Activated CD4-positive, alpha-beta T cell treated with anti-CD3 and anti-CD28 coated beads, Interleukin-2, Interleukin-4, amounts not matched to agents 100 ng/mL and 50 ng/mL, durations not matched to agents 16 hours and 8 hours (primary cell): Measurements from ENCODE around the gene SPCS2.
"Not testable (repeated sequence)": the region's sequence is repeated elsewhere in the genome, so short reads cannot be mapped to it uniquely, and the experiment has no call there.

Experiments used
- DNase-seq: peaks from one replicate; pipeline ENCODE4 v3.0.0-alpha.2; 2020; ENCODE audit warnings: low spot score

The SPCS2 gene

DNA sequence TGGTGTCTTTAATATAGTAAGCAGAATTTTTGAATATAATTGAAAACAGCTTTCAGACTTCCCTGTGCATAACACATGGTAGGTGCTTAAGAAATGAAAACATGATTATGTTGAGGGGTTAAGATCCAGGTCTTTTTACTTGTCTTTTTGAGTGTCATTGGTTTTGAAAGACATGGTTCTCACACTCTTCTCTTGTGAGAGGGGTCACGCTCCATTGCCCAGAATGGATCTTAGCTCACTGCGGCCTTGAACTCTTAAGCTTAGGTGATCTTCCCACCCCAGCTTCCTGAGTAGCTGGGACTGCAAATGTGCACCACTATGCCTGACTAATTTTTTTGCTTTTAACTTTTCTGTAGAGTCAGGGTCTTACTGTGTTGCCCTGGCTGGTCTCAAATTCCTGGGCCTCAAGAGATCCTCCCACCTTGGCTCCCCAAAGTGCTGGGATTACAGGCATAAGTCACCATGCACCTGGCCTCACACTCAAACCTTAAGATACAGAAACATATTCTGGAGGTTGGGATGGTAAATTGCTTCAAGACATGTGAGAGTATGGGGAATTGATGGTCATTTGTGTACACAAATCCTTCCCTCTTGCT, 1.4 kb downstream of the SPCS2 start:
- DNase-seq = no peak

DNA sequence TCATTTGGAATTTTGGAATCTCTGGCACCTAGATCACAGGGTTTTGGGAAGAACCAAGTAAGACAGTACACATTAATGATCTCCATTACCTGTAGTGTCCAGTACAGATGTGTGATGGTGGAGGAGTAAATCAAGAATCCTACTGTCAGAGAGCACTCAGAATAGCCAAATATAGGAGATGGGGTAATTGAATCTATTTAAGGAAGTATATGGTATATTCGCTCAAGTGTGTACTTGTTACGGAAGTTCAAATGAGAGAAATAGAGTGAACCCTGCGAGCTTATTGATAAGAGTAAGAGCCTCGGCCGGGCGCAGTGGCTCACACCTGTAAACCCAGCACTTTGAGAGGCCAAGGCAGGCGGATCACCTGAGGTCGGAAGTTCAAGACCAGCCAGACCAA, 2.2 kb downstream of the SPCS2 start:
- DNase-seq = no peak

DNA sequence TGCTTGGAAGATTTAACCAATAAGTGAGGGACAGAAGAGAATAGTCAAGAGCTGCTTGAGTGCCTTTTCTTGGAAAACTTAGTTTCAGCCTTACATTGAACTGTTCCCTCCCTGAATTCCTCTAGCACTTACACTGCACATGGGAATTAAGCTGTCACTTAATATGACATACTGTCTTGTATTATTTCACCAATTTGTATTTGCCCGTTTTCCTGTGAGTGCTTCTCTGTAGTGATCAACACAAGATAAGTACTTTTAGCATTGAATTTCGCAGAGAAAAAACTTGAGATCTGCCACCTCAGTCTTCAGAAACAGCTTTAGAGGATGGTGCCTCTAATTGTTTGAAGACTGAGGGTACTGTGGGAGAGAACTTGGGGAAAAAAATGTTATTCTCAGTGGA, 3.7 kb downstream of the SPCS2 start:
- DNase-seq = no peak

DNA sequence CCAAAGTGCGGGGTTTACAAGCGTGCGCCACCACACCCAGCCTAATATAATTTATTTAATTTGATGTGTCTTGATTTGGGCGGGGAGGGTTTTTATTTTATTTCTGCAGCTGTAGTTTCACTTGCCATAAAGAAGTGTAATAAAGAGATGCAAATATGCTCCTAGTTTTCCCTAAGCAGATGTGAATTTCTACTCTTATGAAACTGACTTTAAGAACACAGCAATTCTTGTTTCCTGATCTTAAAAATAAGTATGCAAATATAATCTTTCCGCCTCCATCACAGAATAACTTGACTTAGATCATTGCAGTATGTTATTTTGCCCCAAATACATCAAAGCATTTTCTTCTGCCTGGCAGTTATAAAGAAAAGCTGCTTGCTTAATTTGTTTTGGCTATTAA, 4.4 kb downstream of the SPCS2 start:
- DNase-seq = no peak

DNA sequence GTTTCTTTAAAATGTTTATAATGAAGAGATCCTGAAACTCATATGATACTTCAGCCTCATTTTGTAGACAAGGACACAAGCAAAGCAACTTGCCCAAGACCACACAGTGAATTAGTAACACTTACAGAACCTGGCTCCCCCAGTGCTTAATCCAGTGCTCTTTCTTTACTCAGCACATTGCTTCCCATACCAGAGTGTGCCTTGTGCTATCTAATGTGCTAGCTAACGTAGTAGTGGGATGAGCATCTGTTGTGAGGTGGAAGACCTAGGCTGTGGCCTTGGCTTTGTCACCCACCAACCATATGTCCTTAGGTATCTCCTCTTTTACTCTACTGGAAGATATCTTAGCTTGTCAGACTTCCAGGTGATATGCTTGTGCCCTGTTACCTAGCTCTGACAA, 5.1 kb downstream of the SPCS2 start:
- no peak for DNase-seq

DNA sequence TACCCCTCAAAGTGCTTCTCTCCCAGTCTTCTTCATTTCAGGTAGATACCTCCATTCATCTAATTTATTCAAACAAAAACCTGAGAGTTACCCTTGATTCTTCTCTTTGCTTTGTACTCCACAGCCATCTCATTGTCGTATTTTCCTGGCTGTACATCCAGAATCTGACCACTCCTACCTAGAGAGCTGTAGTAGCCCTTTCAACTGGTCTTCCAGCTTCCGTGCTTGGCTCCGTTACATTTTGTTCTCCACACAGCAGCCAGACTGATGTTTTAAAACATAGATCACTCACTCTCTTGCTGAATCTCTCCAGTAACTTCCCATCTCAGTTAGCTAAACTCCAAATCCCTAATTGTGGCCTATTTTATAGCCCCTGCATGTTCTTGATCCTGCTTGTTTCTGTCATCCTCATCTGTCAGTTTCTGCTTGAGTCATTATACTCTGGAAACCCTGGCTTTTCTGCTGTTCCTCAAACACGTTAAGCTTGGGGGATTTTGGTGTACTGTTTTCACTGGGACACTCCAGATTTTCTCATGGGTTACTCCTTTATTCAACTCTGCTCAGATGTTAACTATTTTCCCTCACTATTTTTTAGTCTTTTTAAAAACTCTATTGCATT, 7.4 kb downstream of the SPCS2 start:
- no peak for DNase-seq

DNA sequence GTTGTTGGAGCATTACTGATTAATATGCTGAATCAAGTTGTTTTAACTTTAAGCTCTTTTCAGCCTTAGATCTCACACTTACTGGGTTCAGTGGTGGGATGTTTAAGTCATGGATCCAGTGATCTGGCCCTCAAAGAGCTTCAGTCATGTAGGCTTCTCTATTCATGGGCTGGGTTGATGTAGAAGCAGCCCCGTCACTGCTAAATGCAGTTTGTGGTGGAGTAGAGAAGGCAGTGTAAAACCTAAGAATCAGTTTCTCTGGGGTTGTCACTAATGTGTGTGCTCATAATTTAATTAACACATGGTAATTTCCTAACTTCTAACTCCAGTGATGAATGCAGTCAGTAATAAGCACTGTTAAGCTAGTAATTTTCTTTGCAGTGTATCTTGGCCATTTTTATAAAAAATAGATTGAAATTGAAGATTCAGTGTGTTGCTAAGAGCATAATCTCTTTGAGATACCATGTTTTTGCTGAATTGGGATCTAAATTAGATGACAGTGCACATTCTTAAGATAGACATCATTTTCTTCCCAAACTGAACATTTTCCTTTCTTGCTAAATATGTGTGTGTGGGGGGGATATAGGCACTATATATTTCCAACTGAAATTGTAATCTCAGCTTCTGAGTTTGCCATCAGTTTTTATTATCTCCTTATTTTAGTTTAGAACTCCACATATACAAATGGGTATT, 9.0 kb downstream of the SPCS2 start:
- no peak for DNase-seq

DNA sequence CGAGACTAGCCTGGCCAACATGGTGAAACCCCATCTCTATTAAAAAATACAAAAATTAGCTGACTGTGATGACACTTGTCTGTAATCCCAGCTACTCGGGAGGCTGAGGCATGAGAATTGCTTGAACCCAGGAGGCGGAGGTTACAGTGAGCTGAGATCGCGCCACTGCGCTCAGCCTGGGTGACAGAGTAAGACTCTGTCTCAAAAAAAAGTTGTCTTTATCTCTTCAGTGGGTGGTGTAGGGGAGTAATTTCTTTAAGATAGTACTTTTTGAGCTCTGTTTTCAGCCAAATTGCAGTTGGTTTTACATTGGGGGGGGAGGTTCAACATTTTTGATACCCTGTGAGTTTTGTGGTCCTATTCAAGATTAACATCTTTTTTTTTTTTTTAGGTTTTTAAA, 11.1 kb downstream of the SPCS2 start:
- DNase-seq = not testable (repeated sequence)

DNA sequence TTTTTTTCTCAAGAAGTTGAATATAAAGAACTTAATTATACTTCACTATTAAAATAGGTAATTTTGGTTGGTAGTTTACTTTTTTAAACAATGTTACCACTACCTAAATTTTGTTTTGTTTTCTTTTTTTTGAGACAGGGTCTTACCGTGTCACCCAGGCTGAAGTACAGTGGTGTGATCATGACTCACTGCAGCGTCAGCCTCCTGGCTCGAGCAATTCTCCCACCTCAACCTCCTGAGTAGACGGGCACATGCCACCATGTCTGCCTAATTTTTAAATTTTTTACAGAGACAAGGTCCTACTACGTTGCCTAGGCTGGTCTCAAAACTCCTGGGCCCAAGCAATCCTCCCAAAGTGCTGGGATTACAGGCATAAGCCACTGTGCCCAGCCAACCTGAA, 17.6 kb downstream of the SPCS2 start:
- DNase-seq = no peak

DNA sequence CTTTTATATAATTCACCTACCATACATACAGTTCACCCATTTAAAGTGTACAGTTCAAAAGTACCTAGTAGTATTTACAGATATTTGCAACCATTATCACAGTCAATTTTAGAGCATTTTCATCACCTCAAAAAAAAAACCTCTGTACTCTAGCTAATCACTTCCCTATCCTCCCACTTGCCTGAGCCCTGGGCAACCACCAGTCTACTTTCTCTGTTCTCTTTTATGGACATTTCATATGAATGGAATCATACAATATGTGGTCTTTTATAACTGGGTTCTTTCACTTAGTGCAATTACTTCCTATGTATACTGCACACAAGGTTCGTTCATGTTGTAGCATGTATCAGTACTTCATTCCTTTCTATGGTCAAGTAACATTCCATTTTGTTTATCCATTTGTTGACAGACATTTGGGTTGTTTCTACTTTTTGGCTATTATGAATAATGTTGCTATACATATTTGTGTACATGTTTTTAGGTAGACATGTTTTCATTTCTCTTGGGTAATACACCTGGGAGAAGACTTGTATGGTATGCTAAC, 21.9 kb downstream of the SPCS2 start:
- DNase-seq = no peak

DNA sequence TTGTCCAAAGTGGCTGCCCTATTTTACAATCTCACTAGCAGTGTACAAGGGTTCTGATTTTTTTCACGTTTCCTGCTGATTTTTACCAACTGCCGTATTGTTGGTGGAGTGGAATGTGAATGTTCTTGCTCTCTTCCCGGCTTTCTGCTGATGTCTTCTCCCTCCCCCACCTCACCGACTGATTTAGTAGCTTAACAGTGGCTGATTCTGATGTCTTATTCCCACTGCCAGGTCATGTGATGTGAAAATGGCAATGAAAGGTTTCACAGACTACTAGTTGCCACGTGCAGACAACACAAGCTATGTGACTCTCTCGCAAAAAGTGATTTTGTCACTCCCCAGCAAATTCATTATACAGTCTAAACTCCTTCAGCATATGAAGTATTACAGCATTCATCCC, 22.4 kb downstream of the SPCS2 start:
- no peak for DNase-seq

DNA sequence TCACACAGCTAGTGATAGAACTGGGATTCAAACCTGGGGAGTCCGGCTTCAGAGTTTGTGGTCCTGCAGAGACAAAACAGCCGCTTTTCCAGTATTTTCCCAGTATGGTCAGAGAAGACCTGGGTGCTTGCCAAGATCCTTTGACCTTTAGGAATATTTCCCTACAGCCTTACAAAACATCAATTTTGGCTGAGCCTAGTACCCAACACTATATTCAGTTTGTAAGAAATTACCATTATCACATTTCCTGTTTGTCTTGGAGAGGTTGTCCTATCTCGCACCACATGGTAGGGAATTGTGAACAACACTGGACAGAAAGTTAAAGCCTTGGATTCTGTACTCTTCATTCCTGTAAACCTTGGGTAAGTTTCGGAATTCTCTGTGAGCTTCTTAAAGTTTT, 29.0 kb downstream of the SPCS2 start:
- no peak for DNase-seq

DNA sequence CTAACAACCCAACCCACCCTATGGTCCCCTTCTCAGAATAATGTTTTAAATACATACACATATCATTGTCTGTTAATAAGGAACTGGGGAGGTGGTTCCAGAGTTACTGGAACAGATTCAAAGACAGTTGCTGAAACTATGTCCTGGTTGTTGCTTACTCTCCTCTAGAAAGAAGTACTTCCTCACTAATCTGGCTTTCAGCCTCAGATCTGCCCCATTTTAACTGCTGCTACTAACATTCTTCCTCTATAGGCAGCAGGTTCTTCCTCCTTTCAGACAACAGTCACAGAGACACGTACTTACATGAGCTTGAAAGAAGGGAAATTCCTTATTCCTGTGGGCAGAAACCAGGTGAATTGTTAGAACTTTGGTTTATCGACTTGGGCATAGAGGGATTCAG, 31.6 kb downstream of the SPCS2 start:
- DNase-seq = no peak

DNA sequence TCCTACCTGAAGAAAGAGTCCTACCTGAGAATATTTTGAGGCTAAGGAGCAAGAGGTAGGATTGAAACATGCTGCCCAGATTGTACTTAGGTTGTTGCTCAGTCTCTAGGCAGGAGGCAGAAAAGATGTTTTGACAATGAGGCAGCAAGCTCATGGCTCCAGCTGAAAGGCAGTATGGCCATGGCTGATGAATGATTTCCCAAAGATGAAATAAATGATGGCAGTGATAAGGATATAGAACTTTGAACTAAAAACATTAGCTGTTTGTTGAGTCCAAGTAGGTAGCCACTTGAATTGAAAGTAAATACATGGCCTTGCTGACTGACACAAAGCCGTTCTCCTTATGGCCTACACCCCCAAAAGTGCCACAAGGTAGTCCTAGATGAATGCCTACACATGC, 32.8 kb downstream of the SPCS2 start:
- no peak for DNase-seq

DNA sequence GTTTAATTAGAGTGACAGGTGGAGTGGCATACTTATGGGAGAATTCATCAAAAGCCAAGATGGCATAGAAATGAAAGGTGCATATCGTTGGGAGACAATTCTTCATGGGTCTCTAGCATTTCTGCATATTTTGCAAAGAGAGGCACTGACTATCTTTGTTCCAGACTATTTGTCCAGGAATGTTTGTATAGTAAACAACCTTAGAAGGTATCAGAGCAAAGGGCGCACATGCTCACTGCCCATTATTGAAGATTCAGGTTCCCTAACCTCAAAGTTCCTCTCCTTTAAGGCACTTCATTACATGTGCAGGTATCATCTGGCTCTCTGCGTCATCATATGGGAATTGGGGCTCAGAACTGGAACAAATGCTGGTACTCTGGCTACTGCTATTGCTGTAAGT, 35.0 kb downstream of the SPCS2 start:
- no peak for DNase-seq

DNA sequence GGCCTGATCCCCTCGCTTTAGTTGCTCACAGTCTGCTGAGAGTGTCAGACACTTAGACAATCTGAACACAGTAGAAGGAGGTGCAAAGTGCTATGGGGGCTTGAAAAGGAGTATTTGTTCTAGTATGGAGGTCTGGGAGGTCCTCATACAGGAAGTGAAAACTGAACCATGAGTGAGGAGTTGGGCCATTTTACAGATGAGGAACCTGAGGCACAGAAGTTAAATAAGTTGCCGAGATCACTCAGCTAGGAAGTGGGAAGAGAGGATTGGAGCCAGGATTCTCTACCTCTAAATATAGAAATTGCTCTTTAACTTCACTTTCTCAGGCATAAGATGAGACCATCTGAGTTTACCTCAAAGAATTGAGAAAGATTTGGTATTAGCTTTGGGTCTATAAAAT, 35.7 kb downstream of the SPCS2 start:
- no peak for DNase-seq

DNA sequence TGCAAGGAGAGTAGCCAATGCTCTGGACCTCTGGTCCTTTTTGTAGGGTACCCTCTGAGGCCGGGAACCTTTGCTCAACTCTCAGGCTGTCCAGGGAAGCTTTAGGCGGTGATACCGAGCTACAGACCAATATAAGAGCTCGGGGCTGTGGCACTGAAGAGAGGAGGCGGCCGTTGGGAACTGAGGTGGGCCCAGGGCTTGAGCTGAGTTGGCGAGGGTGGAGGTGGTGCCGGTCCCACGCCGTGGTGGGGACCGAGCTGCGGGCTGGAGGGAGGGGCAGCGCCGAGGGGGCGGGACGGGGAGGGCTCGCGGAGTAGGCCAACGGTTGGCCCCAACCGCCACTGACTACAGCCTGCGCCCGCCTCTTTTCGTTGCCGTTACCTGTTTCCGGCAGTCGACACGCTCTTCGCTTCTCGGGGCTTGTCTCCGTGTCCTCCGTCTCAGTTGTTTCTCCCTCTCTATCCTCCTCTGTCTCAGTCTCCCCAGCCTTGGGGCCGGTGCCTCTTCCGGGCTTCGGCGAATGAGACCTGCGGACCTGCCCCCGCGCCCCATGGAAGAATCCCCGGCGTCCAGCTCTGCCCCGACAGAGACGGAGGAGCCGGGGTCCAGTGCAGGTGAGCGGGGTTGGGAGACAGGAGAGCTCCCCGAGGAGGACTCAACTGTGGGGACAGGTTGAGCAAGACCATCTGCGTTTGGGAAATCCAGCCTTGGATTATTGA, 39.6 kb downstream of the SPCS2 start, which contains the start of gene NEU3:
Gene NEU3, plus strand, starts transcription at position 393 of the 719 bp plus-strand sequence. Its CDS starts 128 bp downstream, at position 521.
- peak; percentile 88 for DNase-seq

DNA sequence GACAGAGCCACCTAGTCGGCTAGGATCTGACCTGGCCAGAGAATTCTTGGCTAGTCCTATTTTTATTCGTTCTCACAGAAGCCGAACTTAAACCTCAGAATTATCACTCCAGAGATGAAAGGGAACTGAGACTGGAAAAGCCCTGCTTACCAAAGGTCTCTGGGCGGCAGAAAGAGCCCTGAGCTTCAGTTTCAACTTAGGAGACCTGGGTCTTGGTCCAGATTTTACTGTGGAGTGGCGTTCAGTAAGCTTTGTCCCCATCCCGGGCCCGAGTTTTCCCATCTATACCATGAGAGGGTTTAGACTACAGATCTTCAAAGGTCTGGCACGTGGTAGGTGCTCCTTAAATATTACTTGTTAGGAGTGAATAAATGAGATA, 40.2 kb downstream of the SPCS2 start:
- DNase-seq = no peak

DNA sequence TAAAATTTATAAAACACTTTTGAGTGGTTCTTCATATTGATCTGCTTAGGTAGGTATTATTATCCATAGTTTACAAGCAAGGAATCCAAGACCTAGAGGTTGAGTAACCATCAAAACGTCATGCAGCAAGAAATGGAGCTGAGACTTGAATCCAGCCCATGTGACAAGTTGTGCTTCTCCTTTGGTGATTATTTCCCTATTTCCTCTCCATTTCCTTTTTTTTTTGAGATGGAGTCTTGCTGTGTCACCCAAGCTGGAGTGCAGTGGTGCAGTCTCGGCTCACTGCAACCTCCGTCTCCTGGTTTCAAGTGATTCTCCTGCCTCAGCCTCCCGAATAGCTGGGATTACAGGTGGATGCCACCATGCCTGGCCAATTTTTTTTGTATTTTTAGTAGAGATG, 41.1 kb downstream of the SPCS2 start:
- not testable (repeated sequence) for DNase-seq

DNA sequence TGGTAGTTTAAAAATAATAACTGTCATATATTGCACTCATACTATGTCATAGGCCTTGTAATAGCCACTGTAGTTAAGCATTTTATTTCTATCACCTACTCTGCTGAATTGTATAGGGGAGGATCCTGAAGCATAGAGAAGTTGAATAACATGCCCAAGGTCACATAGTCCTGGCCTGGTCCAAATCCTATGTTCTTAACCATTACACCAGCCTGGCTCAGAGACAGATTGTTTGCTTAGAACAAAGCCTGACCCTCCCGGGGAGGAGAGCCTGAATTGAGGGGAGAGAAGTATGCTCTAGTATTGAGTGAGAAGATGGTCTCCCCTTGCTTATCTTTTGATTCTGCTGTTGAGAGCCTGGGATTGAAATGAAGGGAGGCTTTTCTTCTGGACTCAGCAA, 41.9 kb downstream of the SPCS2 start:
- DNase-seq = no peak

DNA sequence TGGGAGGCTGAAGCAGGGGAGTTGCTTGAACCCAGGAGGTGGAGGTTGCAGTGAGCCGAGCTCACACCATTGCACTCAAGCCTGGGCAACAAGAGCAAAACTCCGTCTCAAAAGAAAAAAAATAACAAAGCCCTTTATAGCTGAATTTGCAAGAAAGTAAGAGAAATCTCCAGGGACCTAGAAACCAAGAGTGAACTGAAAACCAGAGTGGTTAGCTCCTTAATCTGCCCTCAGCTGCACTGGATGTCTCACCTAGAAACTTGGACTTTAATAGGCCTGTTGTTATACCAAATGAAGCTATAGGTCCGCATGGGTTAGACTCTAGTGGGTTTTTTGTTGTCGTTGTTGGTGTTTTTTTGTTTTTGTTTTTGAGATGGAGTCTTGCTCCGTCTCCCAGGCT, 43.8 kb downstream of the SPCS2 start:
- DNase-seq = no peak

DNA sequence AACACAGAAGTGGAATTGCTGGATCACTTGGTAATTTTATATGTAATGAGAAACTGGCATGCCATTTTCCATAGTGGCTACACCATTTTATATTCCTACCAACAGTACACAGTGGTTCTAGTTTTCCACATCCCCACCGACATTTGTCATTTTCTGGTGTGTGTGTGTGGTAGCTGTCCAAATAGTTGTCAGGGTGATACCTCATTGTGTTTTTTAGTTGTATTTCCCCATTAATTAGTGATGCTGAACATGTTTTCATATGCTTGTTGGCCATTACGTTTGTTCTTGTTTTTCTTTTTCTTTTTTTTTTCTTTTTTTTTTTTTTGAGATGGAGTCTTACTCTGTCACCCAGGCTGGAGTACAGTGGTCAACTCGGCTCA, 51.9 kb downstream of the SPCS2 start:
- DNase-seq = no peak

DNA sequence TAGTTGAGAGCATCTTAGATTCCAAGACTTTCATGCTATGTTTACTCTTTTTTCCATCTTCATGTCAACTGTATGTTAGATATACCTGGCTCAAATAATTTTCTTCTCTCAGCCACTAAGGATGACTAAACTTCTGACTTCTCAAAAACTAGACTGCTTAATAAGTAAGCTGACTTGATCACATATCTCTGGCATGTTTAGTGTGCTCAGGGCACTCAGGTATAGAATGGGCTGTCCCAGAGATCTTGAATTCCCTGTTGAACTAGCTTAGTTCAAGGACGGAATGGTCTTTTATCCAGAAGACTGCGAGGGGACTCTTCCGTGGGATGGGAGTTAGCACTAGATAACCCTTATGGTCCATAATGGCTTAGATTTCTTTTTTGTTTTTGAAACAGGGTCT, 52.6 kb downstream of the SPCS2 start:
- DNase-seq = no peak
